GM10248 (cell line): ENCODE measurements around the gene COL10A1.

Source experiments
- CTCF ChIA-PET: fragments of 300-600 bp; sonication (Branson Sonifier 250); formaldehyde crosslinking; extraction: SDS; loops from one replicate; lab custom pipeline; 2021; ENCODE audit warnings: antibody characterized with exemption; lab: Yijun Ruan, JAX
- POLR2A ChIA-PET: fragments of 350-650 bp; sonication (Branson Sonifier 250); formaldehyde crosslinking; extraction: SDS; loops from one replicate; lab custom pipeline; 2020; ENCODE audit warnings: antibody characterized with exemption; lab: Yijun Ruan, JAX
- DNase-seq: peaks from one replicate; pipeline ENCODE4 v3.0.0; 2012; ENCODE audit errors: extremely low spot score
- CTCF ChIP-seq: IDR thresholded peaks from 2 replicates; pipeline ENCODE4 v1.5.1; 2012; ENCODE audit warnings: mild to moderate bottlenecking, low read depth; ENCODE audit errors: extremely low read depth, missing control alignments, control extremely low read depth

Gene COL10A1

GRCh38 chr6:116154887-116155286, 29.0 kb upstream of the COL10A1 start:
- no peak for DNase-seq
- ChIA-PET CTCF (no interaction called here), POLR2A (no interaction called here)
- no peak for TF ChIP-seq CTCF

- no peak for DNase-seq
- ChIA-PET CTCF (interaction anchor here (0.8 to 1.5 kb wide), 2 partner anchors 27 to 31 kb away, joined by 3 read pairs; partner anchors contain the start of gene COL10A1), POLR2A (no interaction called here)
- TF ChIP-seq CTCF = no peak
Observed at GRCh38 chr6:116152620-116153019, 26.7 kb upstream of the COL10A1 start.

GRCh38 chr6:116145803-116146675, 20.1 kb upstream of the COL10A1 start:
- DNase-seq = no peak
- ChIA-PET POLR2A (no interaction called here), CTCF (interaction anchor here (1.1 to 2.4 kb wide), 2 partner anchors 34 to 40 kb away, joined by 3 to 5 read pairs; no protein-coding TSS in a partner anchor)
- no peak for TF ChIP-seq CTCF

GRCh38 chr6:116144605-116145004, 18.7 kb upstream of the COL10A1 start:
- no peak for DNase-seq
- POLR2A ChIA-PET = no interaction called here
- CTCF ChIA-PET = interaction anchor here (2.4 kb wide), 1 partner anchor 33 kb away, joined by 5 read pairs; no protein-coding TSS in a partner anchor
- TF ChIP-seq CTCF = no peak

- DNase-seq = no peak
- CTCF ChIA-PET = interaction anchor here (1.2 to 1.3 kb wide), 2 partner anchors 12 to 20 kb away, joined by 3 read pairs; no protein-coding TSS in a partner anchor
- POLR2A ChIA-PET = no interaction called here
- TF ChIP-seq CTCF = no peak
Observed at GRCh38 chr6:116139917-116140316, 14.0 kb upstream of the COL10A1 start.

- CTCF ChIA-PET = interaction anchor here (1.4 to 3.6 kb wide), 5 partner anchors 13 to 41 kb away, joined by 3 to 16 read pairs (median 5); no protein-coding TSS in a partner anchor
- POLR2A ChIA-PET = interaction anchor here (0.8 kb wide), 1 partner anchor 117 kb away, joined by 3 read pairs; the partner anchor contains the start of gene TSPYL4
- no peak for TF ChIP-seq CTCF
Observed at GRCh38 chr6:116136933-116137340, 11.0 kb upstream of the COL10A1 start.

More at GRCh38 chr6:116136933-116137340, 11.0 kb upstream of the COL10A1 start:
- DNase-seq = no peak
